GM19099 (cell line): ENCODE data around the gene FHIP1A.

Experiments used
- POLR2A ChIP-seq: IDR thresholded peaks from 3 replicates; pipeline ENCODE4 v1.6.1; 2011; ENCODE audit warnings: low read depth; ENCODE audit not compliant: insufficient read length; ENCODE audit errors: extremely low read depth

FHIP1A gene

GRCh38 chr4:151408630-151409469 is at the start of gene FHIP1A:
FHIP1A (plus strand) TSS chr4:151409176; CDS start chr4:151566260, 157,084 bp downstream.
- peak; percentile 52 for TF ChIP-seq POLR2A

DNA sequence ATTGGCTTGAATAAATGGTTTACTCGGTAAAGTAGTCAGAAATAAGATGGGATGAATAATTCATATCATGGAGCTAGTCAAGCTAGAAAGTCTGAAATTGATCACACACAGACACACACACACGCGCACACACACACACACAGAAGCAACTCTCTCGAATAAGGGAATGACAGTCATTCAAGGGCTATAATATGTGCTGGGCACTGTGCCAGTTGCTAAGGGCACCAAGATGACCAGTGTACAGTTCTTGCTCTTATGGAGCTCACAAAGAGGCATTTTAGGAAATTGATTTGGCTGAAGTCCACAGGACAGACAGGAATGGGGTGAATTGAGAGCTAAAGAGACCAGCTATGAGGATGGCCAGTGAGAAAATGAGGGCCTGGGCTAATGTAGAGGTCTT is 49.4 kb upstream of the FHIP1A start:
- no peak for TF ChIP-seq POLR2A

DNA sequence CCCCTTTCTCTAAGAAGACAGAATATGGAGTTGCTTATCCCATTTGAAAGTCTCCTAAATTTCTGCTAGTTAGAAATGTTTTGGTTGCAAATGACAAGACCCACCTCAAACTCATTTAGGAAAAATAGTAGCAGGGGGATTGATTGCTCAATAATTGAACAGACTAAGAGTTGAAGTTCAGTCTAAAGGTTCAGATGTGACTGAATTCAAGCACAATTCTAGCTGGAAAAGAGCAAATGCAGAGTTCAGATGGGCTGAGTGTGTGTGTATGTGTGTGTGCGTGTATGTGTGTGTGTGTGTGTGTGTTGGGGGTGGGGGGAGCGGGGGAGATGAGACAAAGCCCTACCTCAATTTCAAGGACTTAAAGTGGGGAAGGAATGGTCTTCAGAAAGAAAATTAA is 47.9 kb upstream of the FHIP1A start:
- no peak for TF ChIP-seq POLR2A

GRCh38 chr4:151361966-151362365 is 47.0 kb upstream of the FHIP1A start:
- TF ChIP-seq POLR2A: no peak

DNA sequence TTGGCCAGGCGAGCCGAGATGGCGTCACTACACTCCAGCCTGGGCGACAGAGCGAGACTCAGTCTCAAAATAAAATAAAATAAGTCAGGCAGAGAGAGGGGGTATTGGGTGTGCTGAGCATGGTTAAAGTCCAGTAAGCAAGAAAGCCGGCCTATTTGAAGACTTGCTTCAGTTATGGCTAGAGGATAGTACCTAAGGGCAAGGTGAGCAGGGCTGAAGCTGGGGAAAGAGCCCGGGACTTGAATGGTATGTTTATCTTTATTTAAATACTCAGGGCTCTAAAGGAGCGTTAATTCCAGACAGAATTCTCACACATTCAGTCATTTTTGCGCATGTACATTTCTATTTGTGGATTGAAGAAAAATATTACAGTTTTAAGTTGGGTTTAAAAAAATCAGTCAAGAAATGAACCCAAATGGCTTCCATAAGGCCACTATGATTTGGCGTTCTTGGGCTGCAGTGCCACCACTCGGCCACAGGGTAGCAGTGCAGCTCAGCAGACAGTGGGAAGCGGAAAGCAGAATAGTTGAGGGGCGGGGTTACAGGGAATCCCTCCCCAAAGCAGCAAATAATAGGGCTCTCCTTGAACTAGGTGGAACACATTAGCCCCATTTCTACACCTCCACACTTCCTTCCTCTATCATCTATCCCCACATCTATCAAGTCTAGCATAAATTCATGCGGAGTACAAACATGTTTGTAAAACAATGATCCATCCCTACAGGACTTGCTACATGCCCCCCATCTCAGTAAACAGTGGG is 46.4 kb upstream of the FHIP1A start:
- no peak for TF ChIP-seq POLR2A

DNA sequence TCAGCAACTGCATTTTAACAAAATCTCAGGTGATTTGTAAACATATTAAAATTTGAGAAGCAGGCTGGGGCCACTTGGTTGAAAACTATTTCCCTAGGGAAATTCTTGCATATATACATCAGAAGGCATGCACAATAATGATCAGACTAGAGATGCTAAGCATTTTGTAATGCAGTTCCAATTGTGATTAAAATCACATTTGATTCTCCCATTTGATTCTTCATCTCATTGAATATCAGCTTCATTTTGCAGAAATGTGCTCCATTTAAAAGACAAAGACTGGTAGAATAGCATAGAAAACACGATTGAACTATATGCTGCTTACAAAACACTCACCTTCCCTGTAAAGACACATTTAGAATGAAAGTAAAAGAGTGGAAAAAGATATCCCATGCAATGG is 32.4 kb upstream of the FHIP1A start:
- no peak for TF ChIP-seq POLR2A

DNA sequence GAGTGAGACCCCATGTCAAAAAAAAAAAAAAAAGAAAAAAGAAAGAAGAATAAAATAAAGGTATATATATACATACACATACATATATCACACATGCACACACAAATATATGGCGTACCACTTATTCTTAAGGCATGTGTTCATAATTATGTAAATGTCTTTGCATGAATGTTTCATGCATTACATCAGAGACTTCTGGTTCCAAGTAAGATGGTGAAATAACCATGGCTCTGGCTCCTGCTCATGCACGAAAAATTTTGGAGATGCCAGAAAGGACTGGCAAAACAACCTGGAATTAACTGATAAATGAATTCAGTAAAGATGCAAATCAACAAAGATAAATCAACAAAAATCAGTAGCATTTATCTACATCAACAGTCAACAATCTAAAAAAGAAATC is 19.7 kb upstream of the FHIP1A start:
- TF ChIP-seq POLR2A: no peak

DNA sequence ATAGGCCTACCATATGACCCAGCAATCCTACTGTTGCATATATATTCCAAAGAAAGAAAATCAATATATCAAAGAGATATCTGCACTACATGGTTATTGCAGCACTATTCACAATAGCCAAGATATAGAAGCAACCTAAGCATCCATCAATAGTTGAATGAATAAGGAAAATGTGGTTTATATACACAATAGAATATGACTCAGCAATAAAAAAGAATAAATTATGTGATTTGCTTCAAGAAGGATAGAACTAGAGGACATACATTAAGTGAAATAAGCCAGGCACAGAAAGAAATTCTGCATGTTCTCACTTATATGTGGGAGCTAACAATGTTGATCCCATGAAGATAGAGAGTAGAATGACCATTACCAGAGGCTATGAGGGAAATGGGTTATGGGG is 13.1 kb upstream of the FHIP1A start:
- TF ChIP-seq POLR2A: no peak

DNA sequence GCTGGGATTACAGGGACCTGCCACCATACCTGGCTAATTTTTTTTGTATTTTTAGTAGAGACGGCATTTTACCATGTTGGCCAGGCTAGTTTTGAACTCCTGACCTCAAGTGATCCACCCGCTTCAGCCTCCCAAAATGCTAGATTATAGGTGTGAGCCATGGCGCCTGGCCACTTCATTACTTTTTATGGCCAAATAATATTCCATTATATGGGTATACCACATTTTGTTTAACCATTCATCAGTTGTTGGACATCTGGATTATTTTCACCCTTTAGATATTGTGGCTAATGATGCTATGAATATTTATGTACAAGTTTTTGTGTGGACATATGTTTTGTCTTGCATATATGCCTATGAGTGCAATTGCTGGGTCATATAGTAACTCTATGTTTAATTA is 8.6 kb upstream of the FHIP1A start:
- TF ChIP-seq POLR2A: no peak

GRCh38 chr4:151401739-151402138 is 7.2 kb upstream of the FHIP1A start:
- no peak for TF ChIP-seq POLR2A

DNA sequence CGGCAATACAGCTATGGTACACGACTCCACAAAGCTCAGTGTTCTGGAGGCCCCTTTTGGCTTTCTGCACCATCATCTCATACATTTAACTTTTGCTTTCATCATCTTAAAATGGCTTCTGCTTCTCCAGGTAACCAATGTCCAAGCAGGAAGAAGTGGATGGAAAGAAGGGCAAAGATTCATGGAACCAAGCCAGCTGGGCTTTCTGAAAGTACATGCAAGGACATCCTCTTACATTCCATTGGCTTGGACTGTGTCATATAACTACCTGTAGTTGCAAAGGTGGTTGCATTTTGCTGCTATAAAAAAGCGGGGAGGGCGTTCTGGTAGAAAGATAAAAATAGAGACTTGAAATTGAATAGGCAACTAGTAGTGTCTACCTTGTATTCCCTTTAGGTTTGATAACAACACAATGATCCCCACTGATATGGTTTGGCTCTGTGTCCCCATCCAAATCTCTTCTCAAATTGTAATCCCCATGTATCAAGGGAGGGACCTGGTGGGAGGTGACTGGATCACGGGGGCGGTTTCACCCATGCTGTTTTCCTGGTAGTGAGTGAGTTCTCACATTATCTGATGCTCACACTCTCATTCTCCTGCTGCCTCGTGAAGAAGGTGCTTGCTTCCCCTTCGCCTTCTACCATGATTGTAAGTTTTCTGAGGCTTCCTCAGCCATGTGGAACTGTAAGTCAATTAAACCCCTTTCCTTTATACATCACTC is 6.7 kb upstream of the FHIP1A start:
- no peak for TF ChIP-seq POLR2A

DNA sequence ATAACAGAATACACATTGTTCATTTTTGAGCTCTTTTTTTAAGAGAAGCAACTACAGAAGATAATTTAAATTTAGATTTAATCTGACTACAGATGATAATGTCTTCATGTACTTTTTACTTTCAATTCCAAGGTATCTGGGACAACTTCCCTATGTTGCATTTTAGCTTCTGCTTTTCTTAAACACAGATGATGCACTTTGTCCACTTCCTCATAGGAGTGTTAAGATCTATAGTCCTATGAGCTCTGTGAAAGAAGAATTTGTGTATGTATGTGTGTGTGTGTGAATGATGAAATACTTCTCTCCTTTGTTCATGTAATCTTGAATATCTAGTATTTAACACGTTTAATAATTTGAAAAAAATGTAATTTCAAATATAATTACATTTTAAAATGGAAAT is 5.3 kb upstream of the FHIP1A start:
- TF ChIP-seq POLR2A: no peak

- no peak for TF ChIP-seq POLR2A
These were observed 2.0 kb upstream of the FHIP1A start for GRCh38 chr4:151407018-151407417.

- no peak for TF ChIP-seq POLR2A
These were observed 1.3 kb upstream of the FHIP1A start for GRCh38 chr4:151407466-151408379.

GRCh38 chr4:151408380-151408629 is 671 bp upstream of the FHIP1A start:
- no peak for TF ChIP-seq POLR2A
